GM23338 (cell line): ENCODE measurements around the gene CCDC157.

Experiments
- CREB1 ChIP-seq: fragments of 250-450 bp; sonication (Bioruptor Pico); IDR thresholded peaks from 2 replicates; pipeline ENCODE4 v1.5.0; 2020; ENCODE audit warnings: low read depth, mild to moderate bottlenecking, moderate library complexity
- CTCF ChIP-seq, 2 experiments: fragments of 200-600 bp in 1 of 2; sonication (generic) in 1 of 2; conservative IDR thresholded peaks; 2 replicates each; pipeline versions ENCODE4 v1.5.1 to v1.6.1; 2016 to 2017; ENCODE audit warnings: antibody characterized with exemption in 2 of 2, low read depth in 2 of 2, mild to moderate bottlenecking in 2 of 2, moderate library complexity in 1 of 2
- EZH2 ChIP-seq: fragments of 200-600 bp; sonication (generic); IDR thresholded peaks from one replicate; pipeline ENCODE4 v1.8.0; 2017; ENCODE audit warnings: antibody characterized with exemption, mild to moderate bottlenecking, low read depth; ENCODE audit not compliant: unreplicated experiment
- EZH2phosphoT487 ChIP-seq: fragments of 200-600 bp; sonication (generic); IDR thresholded peaks from one replicate; pipeline ENCODE4 v1.8.1; 2018; ENCODE audit warnings: antibody characterized with exemption; ENCODE audit not compliant: unreplicated experiment
- JUNB ChIP-seq: IDR thresholded peaks from one replicate; pipeline ENCODE4 v1.6.1; 2016; ENCODE audit warnings: antibody characterized with exemption; ENCODE audit not compliant: unreplicated experiment
- POLR2AphosphoS5 ChIP-seq: IDR thresholded peaks from 2 replicates; pipeline ENCODE4 v1.6.1; 2016; ENCODE audit warnings: antibody characterized with exemption, low read depth
- ZNF114 ChIP-seq: fragments of 250-450 bp; sonication (Bioruptor Pico); IDR thresholded peaks from 2 replicates; pipeline ENCODE4 v1.5.0; 2020; ENCODE audit warnings: mild to moderate bottlenecking, moderate library complexity

DNA sequence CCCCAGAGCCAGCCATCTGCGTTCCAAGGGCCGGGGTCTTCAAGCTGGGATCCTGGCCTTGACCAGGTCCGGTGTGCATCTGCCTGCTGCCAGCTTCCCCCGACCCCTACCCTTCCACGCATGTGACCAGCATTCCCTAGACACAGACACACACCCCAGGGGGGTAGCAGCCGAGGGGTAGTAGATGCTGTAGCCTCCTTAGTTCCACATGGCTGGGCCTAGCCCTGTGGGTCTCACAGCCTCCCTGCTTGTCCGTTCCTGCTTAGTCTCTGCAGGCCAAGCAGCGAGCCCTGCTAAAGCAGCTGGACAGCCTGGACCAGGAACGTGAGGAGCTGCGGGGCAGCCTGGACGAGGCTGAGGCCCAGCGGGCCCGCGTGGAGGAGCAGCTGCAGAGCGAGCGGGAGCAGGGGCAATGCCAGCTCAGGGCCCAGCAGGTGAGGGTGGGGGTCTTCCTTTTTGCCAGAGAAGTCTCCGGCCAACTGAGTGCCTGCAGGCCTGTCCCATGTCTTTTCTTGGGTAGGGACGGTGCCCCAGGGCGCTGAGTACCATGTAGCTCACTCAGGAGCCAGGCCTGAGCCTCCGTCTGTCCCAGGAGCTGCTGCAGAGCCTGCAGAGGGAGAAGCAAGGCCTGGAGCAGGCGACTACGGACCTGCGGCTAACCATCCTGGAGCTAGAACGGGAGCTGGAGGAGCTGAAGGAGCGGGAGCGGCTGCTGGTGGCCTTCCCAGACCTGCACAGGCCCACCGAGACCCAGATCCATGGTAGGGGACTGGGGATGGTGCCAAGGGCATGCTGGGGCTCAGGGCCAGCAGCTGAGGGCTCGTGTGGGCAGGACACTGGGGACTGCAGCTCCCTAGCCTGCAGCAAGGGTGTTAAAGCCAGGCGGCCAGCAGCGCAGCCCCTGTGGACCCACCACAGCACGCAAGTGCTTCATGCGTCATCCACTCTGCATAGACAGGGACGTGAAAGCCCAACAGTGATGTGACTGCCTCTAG is 16.8 kb downstream of the CCDC157 start:
- TF ChIP-seq POLR2AphosphoS5 (no peak), CTCF (conservative IDR thresholded peaks at IDR 0.05; ENCODE audit: low read depth in 2 of 2) (no peak), EZH2 (no peak), EZH2phosphoT487 (no peak), JUNB (no peak), ZNF114 (CRISPR knock-in tag) (no peak), CREB1 (CRISPR knock-in tag) (no peak)
